Middle frontal gyrus (tissue), 1 donor: ENCODE data around the gene COL4A1.

Experiments
- DNase-seq: peaks from one replicate; pipeline ENCODE4 v3.0.0-alpha.2; 2015; ENCODE audit warnings: low spot score; ENCODE audit errors: extremely low spot score

The COL4A1 gene

GRCh38 chr13:110200276-110200870, 106.6 kb downstream of the COL4A1 start:
- DNase-seq = no peak

- DNase-seq = no peak
These were observed 107.7 kb downstream of the COL4A1 start for GRCh38 chr13:110199046-110199831.

- no peak for DNase-seq
These were observed 109.5 kb downstream of the COL4A1 start for GRCh38 chr13:110197471-110197870.

GRCh38 chr13:110197026-110197425, 109.9 kb downstream of the COL4A1 start:
- DNase-seq = no peak

- DNase-seq = no peak
These were observed 111.1 kb downstream of the COL4A1 start for GRCh38 chr13:110195547-110196485.

- DNase-seq = no peak
These were observed 112.5 kb downstream of the COL4A1 start for GRCh38 chr13:110194451-110194850.

- no peak for DNase-seq
These were observed 113.5 kb downstream of the COL4A1 start for GRCh38 chr13:110193491-110193890.

- no peak for DNase-seq
These were observed 114.5 kb downstream of the COL4A1 start for GRCh38 chr13:110192472-110192871.

- DNase-seq = no peak
These were observed 119.3 kb downstream of the COL4A1 start for GRCh38 chr13:110187641-110188161.

- no peak for DNase-seq
These were observed 120.6 kb downstream of the COL4A1 start for GRCh38 chr13:110186231-110186855.

GRCh38 chr13:110185696-110186095, 121.3 kb downstream of the COL4A1 start:
- DNase-seq = no peak

- no peak for DNase-seq
These were observed 123.0 kb downstream of the COL4A1 start for GRCh38 chr13:110183910-110184309.

- no peak for DNase-seq
These were observed 124.5 kb downstream of the COL4A1 start for GRCh38 chr13:110182461-110182860.

GRCh38 chr13:110182003-110182402, 125.0 kb downstream of the COL4A1 start:
- DNase-seq = no peak

GRCh38 chr13:110179857-110180147, 127.2 kb downstream of the COL4A1 start:
- no peak for DNase-seq

- DNase-seq = no peak
These were observed 127.7 kb downstream of the COL4A1 start for GRCh38 chr13:110179116-110179856.

GRCh38 chr13:110177790-110178189, 129.2 kb downstream of the COL4A1 start:
- no peak for DNase-seq

GRCh38 chr13:110176431-110176830, 130.5 kb downstream of the COL4A1 start:
- DNase-seq = no peak

GRCh38 chr13:110173247-110173818, 133.6 kb downstream of the COL4A1 start:
- no peak for DNase-seq

- DNase-seq = no peak
These were observed 136.1 kb downstream of the COL4A1 start for GRCh38 chr13:110170882-110171281.
